CD4-positive, alpha-beta T cell treated with Interleukin-15 for 4 hours (primary cell): Measurements from ENCODE around the gene DHX9.

Source experiments
- DNase-seq: peaks from one replicate; pipeline ENCODE4 v3.0.0-alpha.2; 2020; ENCODE audit warnings: low spot score

DHX9 gene

GRCh38 chr1:182839209-182840066, at the start of gene DHX9:
TSS of gene DHX9 (plus strand) at chr1:182839347. CDS start at chr1:182842567, 3,220 bp downstream.
- peak; percentile 95 for DNase-seq

- DNase-seq, result no peak
Measured at GRCh38 chr1:182791281-182792179, 47.6 kb upstream of the DHX9 start.

DNA sequence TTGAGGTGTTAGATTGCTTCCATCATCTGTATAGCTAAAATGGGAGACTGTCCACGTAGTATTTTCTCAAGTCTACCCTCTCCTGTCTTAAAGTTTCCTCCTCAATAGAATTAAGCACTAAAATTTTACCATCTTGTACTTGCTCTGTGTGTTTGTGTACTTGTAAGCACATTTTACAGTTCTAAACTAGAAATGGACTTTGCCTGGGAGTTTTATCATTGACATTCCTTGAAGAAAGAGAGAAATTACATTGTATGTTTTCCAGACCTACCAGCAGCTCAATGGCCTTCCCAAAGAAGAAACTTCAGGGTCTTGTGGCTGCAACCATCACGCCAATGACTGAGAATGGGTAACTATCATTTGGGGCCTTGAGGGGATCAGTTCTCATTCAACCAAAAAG, 45.1 kb upstream of the DHX9 start:
- no peak for DNase-seq

DNA sequence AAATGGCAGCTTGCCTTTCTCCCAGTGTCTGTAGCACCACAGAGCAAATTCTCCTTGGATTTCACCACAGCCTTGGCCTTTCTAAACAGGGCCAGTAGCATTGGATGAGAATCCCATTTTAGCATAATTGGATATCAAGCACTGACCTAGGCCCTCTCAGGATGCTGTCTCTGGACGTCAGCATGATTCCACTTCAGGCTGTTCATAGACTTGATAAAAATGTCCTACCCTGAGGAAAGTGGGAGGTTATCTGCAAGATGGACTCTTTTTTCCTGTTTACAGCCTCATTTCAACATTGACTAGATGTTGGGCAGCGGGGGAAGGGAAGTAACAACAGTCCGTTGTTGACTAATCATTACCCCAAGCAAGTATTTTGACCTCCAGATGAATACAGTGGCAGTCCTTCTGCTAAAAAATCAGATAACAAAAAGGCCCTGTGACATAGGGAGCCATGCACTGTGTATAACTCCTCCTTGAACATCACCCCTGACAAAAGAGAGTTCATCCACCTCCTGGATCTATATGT, 44.4 kb upstream of the DHX9 start:
- no peak for DNase-seq

GRCh38 chr1:182795563-182796228, 43.5 kb upstream of the DHX9 start:
- DNase-seq, result peak; percentile 7

- no peak for DNase-seq
Measured at GRCh38 chr1:182802006-182802803, 36.9 kb upstream of the DHX9 start.

GRCh38 chr1:182803846-182804245, 35.3 kb upstream of the DHX9 start:
- no peak for DNase-seq

DNA sequence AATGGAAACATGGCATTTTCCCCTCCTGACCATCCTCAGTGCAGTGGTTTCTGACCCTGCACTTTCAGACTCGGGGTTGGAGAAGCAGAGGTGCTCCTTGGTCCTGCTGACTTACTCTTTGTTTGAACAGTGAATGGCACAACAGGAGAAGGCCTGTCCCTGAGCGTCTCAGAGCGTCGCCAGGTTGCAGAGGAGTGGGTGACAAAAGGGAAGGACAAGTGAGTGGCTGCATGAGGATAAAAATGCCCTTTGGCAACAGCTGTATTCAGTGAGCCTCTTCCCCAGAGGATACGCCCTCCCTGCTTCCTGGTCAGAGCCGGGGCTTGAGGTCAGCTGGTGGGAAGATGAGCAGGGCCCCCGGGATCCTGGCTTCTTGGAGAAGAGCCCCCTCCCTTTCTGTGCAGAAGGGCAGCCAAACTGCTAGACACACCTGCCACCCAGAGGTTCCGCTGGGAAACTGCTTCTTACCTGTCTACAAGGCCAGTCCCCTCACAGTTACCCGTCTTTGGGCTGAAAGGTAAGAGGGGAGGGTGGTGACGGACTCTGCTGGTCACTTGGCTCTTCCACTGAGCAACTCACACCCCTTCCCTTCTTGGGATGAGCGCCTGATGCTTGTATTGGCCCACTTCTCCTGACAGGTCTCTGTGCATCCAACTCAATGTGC, 33.0 kb upstream of the DHX9 start:
- DNase-seq, result no peak

DNA sequence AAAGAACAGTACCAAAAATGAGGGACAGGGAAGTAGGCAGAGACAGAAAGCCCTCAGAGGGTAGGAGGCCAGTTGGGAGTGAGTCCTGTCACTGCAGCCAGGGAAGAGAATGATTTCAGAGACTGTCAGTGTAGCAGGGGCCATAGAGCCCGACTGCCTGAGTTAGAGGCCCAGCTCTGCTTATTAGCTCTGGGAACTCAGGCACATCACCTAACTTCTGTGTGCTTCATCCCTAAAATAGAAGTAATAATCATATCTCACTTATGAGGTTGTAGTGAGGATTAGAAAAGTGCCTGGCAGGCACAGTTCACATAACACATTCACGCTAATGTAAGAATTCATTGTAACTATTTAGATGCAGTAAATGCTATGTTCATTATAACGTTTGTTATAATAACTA, 31.2 kb upstream of the DHX9 start:
- no peak for DNase-seq

DNA sequence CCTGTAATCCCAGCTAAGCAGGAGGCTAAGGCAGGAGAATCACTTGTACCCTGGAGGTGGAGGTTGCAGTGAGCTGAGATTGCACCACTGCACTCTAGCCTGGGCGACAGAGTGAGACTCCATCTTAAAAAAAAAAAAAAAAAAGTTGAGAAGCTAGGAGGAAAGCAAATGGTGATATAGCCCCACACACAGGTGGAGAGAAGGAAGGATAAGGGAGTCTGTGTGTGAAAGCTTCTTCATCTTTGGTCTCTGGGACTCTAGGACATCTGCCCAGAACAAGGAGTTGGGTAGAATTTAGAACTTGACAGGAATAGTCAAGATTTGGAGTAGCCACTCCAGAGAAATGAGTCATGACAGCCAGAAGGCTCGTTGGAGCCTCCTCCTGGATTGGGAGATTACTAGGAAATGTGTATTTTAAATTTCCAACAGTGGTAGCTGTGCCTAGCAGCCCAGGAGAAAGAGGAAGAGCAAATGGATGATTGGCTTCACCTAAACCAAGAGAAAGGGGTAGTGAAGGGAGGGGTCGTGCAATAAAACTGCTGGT, 29.7 kb upstream of the DHX9 start:
- DNase-seq, result no peak

DNA sequence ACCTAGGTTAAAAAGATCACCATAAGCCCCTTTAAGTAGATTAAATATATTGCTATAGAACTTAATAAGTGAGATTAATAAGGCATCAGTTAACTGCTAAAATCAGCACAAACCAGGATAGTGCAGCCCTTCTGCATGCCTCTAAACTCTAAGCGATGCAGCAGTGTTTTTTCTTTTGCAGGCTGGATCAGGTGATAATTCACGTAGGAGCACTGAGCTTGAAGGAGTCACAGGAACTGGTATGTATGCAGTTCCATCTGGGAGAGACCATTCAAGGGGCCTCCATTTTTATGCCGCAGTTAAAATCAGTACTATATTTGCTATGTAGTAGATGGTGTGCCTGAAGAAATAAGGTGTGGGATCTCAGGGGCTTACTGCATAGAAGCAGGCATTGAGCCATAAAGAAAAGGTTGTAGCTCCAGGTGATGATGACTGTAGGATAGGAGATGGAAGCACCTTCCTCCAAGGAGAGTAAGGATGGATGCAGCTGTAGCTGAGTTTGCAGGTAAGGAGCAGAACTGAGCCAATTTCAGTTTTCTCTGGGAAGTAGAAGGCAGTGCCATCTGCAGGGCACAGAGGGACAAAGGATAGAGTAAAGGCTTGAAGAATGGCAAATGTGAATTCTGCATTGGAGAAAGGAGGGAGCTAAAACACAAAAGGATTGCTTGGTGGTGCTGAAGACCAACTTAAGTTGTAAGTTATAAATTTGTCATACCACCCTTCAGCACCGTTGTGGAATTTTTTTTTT, 27.0 kb upstream of the DHX9 start:
- no peak for DNase-seq

DNA sequence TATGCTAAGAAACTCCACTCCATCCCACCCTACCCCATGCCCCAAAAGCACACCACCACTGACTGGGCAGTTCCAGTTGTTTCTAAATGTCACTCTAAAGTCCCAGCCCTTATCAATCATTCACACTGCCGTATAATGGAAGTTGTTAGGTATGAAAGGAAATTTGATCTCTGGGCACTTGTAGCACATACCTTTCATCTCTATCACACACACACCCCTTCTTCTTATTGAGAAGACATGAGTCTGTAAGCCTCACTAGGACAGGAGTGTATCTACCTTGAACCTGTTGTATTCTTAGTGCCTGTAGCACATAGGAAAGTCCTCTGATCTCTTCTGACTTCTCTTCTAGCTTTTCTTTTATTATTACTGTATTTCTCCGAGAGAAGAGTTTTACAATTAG, 22.3 kb upstream of the DHX9 start:
- DNase-seq, result no peak

DNA sequence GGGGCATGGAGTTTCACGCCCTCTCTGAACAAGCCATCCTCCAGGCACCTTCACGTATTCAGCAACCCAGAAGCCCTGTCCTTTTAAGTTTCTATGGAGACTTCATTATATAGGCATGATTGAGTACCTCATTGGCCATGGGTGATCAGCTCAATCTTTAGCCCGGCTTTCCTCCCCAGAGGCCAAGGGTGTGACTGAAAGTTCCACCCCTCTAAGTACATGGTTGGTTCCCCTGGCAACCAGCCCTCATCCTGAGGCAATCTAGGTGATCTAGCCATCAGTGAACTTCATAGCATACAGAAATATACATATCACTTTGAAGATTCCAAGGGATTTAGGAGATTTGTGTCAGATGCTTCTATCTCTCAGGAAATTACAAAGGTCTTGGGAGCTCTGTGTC, 21.3 kb upstream of the DHX9 start:
- DNase-seq, result no peak

DNA sequence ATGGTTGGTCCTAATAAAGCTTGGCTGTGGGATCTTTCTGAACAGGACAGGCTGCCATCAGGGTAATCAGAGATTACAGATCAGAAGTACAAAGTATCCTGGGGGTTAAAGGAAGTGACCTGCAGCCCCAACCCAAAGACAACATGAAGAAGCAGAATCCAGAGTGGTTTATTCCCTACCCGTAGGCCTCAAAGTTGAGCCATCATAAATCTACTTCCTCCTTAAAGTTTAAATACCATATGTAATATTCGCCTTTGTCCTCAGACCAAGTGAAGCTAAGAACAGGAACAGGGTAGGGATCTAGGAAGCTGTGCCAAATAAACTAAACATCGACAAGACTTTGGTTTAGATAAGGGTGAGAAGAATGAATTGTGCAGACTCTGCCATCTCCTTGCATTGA, 15.9 kb upstream of the DHX9 start:
- no peak for DNase-seq

DNA sequence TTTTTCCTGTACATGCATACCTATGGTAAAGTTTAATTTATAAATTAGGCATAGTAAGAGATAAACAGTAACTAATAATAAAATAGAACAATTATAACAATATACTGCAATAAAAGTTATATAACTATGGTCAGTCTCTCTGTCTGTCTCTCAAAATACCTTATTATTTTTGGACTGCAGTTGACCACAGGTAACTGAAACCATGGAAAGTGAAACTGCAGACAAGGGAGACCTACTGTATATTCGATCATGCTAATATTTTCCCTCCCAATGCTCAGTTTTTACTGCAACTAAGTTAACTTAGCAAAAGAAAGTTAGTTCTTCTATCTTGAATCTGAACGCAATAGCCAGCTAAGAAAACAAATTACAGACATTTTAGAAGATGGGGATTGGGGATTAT, 12.3 kb upstream of the DHX9 start:
- no peak for DNase-seq

DNA sequence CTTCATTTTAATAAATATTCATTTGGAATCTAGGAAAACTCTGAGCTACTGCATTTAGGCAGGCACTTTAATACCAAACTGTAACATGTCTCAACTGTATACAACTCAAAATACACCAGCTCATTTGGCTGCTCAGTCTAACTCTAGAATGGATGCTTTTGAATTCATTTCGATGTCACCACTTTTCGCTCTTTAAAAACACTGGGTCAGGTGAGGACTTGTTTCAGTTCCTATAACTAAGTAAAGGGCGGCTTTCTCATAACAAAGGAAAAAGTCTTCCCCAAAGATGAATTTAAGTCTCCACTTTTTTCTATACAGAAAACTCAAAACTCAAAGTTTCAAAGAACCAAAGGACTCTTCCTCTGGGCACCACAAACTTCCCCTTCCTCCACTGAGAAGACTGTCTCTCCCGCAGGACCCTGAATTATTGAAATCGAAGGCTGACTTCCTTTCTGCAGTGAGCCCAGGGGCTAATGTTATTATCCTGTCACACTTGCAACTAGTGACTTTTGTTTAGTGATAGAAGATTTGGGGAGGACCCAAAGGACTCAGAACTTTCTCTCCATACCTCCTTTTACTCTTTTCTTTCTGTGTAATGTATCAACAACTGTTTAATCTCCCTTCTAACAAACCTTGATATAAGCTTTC, 9.7 kb upstream of the DHX9 start:
- DNase-seq, result no peak

DNA sequence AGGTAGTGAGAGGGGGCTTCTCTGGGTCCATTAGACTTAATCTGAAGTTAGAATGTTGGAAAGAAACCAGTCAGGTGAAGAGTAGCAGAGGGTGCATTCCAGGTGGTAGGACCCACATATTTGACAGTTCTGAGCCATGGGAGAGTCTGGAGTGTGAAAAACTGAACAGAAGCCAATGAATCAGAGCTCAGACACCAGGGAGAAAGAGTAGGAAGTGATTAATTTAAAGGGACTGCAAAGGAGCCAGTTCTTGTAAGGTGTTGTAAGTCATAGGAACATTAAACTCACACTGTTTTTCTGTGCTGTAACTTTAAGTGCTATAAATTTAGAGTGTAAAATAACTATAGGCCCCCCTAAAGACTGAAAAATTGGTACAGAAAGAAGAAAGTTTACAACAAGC, 5.9 kb upstream of the DHX9 start:
- no peak for DNase-seq

GRCh38 chr1:182834326-182834725, 4.8 kb upstream of the DHX9 start:
- DNase-seq, result no peak

DNA sequence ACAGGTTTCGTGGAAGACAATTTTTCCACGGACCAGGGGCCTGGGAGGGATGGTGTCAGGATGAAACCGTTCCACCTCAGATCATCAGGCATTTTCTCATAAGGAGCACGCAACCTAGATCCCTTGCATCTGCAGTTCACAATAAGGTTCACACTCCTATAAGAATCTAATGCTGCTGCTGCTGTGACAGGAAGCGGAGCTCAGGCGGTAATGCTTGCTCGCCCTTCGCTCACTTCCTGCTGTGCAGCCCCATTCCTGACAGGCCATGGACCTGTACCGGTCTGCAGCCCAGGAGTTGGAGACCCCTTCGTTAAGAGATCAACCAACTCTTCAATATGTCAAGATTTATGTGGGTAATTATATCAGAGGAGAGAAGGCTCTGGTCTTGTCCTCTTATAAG, 3.3 kb upstream of the DHX9 start:
- DNase-seq, result no peak
